HG03196 (cell line): Measurements from ENCODE around the gene ZNF486.
A peak's percentile ranks its signal among the peaks of the same experiment; 100 is the strongest.
"Not testable (repeated sequence)": the region's sequence is repeated elsewhere in the genome, so short reads cannot be mapped to it uniquely, and the experiment has no call there.

ENCODE experiments used
- ATAC-seq: cut with Tn5 transposase; IDR thresholded peaks from one replicate; pipeline ENCODE4 v1.9.1; 2021; ENCODE audit not compliant: unreplicated experiment

ZNF486 gene

DNA sequence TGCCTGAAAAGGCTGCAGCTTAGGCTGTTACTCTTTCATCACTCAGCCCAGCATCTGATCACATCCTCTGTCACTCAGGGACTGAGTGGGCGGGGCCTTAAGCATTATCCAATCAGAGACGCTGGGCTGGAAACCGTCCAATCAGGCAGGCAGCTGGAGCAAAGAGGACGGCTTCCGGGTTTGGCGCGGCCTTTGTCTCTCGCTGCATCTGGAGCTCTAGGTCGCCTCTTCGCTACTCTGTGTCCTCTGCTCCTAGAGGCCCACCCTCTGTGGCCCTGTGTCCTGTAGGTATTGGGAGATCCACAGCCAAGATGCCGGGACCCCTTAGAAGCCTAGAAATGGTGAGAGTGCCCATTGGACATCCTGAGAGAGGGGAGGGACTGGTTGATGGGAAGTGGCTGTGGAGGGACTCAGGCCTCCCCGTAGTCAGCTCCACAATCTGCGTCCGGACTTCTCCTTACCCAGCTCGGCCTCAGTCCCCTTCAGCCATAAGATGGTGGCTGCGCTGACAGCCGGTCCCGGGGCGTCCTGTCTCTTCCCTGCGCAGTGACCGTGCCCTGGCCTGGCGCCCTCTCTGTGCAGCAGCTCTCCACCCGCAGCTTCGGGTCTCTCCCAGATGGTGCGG is at the start of gene ZNF486:
TSS of gene ZNF486 (plus strand) at position 195 of the 625 bp plus-strand sequence. CDS start at position 312, 117 bp downstream.
- peak; percentile 78 for ATAC-seq

DNA sequence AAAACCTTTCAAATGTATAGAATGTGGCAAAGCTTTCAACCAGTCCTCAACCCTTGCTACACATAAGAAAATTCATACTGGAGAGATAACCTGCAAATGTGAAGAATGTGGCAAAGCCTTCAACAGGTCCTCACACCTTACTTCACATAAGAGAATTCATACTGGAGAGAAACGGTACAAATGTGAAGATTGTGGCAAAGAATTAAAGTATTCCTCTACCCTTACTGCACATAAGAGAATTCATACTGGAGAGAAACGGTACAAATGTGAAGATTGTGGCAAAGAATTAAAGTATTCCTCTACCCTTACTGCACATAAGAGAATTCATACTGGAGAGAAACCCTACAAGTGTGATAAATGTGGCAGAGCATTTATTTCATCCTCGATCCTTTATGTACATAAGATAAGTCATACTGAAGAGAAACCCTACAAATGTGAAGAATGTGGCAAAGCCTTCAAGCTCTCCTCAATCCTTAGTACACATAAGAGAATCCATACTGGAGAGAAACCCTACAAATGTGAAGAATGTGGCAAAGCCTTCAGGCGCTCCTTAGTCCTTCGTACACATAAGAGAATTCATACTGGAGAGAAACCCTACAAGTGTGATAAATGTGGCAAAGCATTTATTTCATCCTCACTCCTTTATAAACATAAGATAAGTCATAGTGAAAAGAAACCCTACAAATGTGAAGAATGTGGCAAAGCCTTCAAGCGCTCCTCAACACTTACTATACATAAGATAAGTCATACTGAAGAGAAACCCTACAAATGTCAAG is 48.8 kb upstream of the ZNF486 start:
- not testable (repeated sequence) for ATAC-seq

DNA sequence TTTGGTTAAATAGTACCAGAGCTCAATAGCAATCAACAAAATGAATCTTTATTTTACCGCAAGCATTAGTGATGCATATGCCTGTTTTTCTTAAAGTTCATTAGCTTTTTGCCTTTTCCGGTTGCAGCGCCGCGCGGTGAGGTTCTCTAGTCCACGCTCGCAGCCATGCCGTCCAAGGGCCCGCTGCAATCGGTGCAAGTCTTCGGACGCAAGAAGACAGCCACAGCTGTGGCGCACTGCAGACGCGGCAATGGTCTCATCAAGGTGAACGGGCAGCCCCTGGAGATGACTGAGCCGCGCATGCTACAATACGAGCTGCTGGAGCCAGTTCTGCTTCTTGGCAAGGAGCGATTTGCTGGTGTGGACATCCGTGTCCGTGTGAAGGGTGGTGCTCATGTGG is 42.1 kb upstream of the ZNF486 start:
- no peak for ATAC-seq

DNA sequence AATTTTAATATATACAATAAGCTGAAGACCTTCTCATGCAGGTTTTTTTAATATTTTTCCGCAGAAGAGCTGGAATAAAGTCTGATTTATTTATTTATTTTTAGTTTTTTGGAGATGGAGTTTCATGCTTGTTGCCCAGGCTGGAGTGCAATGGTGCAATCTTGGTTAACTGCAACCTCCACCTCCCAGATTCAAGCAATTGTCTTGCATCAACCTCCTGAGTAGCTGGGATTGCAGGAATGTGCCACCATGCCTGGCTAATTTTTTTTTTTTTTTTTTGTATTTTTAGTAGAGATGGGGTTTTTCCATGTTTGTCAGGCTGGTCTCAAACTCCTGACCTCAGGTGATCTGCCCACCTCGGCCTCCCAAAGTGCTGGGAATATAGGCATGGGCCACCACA is 34.1 kb upstream of the ZNF486 start:
- not testable (repeated sequence) for ATAC-seq

DNA sequence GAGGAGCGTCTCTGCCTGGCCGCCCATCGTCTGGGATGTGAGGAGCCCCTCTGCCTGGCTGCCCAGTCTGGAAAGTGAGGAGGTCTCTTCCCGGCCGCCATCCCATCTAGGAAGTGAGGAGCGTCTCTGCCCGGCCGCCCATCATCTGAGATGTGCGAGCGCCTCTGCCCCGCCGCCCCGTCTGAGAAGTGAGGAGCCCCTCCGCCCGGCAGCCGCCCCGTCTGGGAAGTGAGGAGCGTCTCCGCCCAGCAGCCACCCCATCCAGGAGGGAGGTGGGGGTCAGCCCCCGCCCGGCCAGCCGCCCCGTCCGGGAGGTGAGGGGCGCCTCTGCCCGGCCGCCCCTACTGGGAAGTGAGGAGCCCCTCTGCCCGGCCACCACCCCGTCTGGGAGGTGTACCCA is 29.3 kb upstream of the ZNF486 start:
- ATAC-seq: not testable (repeated sequence)

GRCh38 chr19:20151617-20152145 is 15.3 kb upstream of the ZNF486 start:
- no peak for ATAC-seq

DNA sequence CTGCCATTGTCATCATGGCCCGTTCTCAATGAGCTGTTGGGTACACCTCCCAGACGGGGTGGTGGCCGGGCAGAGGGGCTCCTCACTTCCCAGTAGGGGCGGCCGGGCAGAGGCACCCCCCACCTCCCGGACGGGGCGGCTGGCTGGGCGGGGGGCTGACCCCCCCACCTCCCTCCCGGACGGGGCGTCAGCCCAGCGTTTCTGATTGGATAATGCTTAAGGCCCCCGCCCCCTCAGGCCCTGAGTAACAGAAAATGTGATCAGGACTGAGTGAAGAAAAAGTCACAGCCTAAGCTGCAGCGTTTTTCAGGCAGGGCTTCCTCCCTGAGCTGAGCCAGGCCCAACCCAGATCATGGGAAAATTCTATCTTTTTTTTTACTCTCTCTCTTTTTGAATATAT is 14.5 kb upstream of the ZNF486 start:
- not testable (repeated sequence) for ATAC-seq

GRCh38 chr19:20153281-20153680 is 13.7 kb upstream of the ZNF486 start:
- no peak for ATAC-seq

DNA sequence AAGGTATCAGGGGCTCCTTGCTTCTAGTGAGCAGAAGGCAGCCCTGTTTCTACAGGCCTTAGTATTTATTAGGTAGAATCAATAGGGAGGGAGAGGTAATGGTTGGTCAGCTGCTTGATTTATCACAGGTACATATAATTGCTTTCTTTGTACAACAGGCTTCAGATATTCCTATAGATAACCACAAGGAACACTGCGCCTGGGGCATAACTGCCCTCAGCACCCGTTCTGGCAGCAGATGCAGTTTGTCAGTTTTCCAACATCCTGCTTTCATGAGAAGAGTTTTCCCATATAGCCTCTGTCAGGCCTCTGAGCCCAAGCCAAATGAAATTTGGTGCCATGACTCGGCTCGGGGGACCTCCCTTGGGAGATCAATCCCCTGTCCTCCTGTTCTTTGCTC is 12.4 kb upstream of the ZNF486 start:
- ATAC-seq: no peak

DNA sequence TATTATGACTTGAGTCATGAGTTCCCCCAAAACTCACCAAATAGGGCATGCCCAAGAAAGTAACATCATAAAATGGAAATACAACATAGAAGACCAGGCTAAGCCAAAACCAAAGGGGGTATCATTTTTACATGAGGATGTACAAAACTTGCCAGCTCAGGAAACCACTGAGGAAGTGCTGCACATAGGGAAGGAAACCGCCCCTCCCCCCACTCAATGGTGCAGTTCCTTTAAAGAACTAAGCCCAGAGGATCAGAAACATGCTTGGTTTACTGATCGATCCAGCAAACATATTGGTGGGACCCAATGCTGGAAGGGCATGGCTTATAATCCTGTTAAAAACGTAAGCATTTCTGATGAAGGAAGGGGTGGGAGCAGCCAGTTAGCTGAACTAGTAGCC is 4.2 kb upstream of the ZNF486 start:
- no peak for ATAC-seq

GRCh38 chr19:20164456-20164855 is 2.6 kb upstream of the ZNF486 start:
- no peak for ATAC-seq

GRCh38 chr19:20165971-20166592 is 932 bp upstream of the ZNF486 start:
- no peak for ATAC-seq

DNA sequence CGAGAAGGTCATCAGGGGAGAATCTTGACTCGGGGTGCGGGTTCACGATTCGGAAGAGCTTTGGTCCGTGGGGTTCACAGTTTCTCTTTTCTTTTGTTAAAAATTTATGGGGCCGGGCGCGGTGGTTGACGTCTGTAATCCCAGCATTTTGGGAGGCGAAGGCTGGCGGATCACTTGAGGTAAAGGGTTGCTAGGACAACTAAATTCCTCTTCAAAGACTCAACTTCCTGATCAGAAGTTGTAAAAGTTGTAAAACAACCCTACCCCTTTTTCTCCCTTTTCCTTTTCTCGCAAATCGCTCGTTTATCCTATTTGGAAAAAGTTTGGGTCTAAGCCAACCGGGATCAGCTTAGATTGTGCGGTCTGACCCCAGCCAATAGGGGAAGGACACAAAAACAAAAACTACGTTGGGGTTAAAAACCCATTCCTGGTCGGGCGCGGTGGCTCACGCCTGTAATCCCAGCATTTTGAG is 673 bp downstream of the ZNF486 start:
- no peak for ATAC-seq

GRCh38 chr19:20171285-20171684 is 4.3 kb downstream of the ZNF486 start:
- no peak for ATAC-seq

DNA sequence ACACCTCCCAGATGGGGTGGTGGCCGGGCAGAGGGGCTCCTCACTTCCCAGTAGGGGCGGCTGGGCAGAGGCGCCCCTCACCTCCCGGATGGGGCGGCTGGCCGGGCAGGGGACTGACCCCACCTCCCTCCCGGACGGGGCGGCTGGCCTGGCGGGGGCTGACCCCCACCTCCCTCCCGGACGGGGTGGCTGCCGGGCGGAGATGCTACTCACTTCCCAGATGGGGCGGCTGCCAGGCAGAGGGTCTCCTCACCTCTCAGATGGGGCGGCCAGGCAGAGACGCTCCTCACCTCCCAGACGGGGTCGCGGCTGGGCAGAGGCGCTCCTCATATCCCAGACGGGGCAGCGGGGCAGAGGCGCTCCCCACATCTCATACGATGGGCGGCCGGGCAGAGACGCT is 8.8 kb downstream of the ZNF486 start:
- ATAC-seq: not testable (repeated sequence)

DNA sequence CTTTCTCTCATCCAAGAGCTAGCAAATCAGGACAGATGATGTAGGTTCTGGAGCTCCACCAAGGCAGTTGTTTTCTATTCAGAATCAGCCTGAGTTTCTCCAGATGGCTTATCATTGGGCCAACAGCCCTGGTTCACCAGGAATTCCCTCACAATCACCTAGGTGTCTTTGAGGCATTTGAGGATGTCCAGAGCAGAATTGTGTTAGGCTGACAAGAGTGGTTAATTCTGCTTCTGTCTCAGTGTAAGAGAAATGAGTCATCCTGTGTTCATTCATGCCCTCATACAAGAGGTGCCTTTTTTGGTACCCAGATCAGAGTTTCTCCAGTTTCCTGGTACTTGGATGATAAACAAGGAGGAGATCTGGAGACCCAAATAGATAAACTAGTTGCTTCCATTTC is 12.9 kb downstream of the ZNF486 start:
- ATAC-seq: not testable (repeated sequence)

GRCh38 chr19:20182222-20182785 is 15.3 kb downstream of the ZNF486 start:
- no peak for ATAC-seq

GRCh38 chr19:20186174-20186573 is 19.2 kb downstream of the ZNF486 start:
- no peak for ATAC-seq

- ATAC-seq: no peak
Observed at GRCh38 chr19:20197747-20198146, 30.7 kb downstream of the ZNF486 start.

DNA sequence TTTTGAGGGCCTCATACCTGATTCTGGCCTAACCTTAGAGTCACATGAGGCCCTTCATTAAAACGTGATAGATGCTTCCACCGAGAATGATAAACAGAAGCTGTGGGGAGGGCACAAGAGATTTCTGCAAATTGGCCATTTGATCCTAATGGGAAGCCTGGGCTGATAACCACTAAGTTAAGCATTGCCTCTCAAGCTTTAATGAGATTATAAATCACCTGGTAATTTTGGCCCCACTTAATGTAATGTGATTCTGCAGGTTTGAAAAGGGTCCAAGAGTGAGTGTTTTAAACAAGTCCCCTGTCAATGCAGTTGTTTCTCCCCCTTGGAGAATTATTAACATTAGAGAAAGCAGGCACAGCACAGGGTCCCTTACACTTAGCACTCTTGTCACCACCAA is 42.0 kb downstream of the ZNF486 start:
- ATAC-seq: no peak

DNA sequence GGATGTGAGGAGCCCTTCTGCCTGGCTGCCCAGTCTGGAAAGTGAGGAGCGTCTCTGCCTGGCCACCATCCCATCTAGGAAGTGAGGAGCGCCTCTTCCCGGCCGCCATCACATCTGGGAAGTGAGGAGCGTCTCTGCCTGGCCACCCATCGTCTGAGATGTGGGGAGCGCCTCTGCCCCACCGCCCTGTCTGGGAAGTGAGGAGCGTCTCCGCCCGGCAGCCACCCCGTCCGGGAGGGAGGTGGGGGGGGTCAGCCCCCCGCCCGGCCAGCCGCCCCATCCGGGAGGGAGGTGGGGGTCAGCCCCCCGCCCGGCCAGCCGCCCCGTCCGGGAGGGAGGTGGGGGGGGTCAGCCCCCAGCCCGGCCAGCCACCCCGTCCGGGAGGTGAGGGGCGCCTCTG is 47.4 kb downstream of the ZNF486 start:
- ATAC-seq: not testable (repeated sequence)
